ENCODE data around the gene HDAC6.

HDAC6 gene

GRCh38 chrX:48785186-48785539 is 16.7 kb upstream of the HDAC6 start:
- H3K27ac Mint-ChIP-seq: no peak overlapping the region

DNA sequence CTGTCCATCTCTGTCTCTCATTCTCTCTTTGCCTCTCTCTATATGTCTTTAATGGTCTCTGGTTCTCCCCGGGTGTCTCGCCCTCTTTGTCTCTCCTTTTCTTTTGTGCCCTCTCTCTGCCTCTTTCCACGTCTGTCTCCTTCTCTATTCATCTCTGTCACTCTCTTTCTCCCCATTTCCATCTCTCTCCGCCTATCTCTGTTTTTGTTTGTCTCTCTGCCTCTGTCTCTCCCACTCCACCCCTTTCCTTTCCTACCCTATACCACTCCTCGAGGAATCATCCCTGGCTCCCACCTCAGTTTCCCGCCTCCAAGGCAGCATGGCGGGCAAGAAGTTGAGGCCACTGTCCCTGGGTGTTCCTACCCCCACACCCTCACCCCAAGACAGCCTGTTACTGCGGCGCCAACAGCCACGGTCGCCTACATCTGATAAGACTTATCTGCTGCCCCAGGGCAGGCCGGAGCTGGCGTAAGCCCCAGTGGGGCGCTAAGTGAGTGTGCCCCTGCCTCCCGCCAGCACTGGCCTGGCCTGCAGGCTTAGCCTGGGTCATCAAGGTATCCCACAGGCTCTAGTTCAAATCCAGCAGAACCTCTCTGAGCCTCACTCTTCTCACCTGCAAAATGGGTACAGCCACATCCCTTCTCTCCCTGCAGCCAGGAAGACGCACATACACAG is 16.2 kb upstream of the HDAC6 start:
- H3K27ac Mint-ChIP-seq: no peak overlapping the region
- H3K27me3 Mint-ChIP-seq: peaks cover 35 to 41% of the 10 kb centered on the region in 2 donors
- peaks cover 0 to 10% of the 10 kb centered on the region in 2 donors for H3K4me1 Mint-ChIP-seq
- H3K4me3 Mint-ChIP-seq: no peak overlapping the region
- H3K36me3 Mint-ChIP-seq: no peaks in the 10 kb centered on the region
- no peaks in the 10 kb centered on the region for H3K9me3 Mint-ChIP-seq
- ATAC-seq (replicated peaks): no peak
- no peak for DNase-seq

More at GRCh38 chrX:48785186-48785539, 16.7 kb upstream of the HDAC6 start:
- Mint-ChIP-seq H3K4me1 (peaks cover 0 to 10% of the 10 kb centered on the region in 2 donors), H3K27me3 (peaks cover 30 to 41% of the 10 kb centered on the region in 2 donors), H3K36me3 (no peaks in the 10 kb centered on the region), H3K4me3 (no peak overlapping the region), H3K9me3 (no peaks in the 10 kb centered on the region)
- DNase-seq (no peak), ATAC-seq (replicated peaks) (no peak)

- peaks cover 35 to 41% of the 10 kb centered on the region in 2 donors for H3K27me3 Mint-ChIP-seq
- H3K4me1 Mint-ChIP-seq: peaks cover 0 to 10% of the 10 kb centered on the region in 2 donors
- DNase-seq (no peak), ATAC-seq (replicated peaks) (no peak)
- no peak within 1 kb of the TSS for H3K4me3 Mint-ChIP-seq
- no peak within 1 kb of the TSS for H3K27ac Mint-ChIP-seq
- H3K9me3 Mint-ChIP-seq: no peaks in the 10 kb centered on the region
- H3K36me3 Mint-ChIP-seq: no peaks in the 10 kb centered on the region
Observed at GRCh38 chrX:48786341-48786800, 15.5 kb upstream of the HDAC6 start, which contains the start of gene GATA1. GATA1 (plus strand) TSS chrX:48786590; CDS start chrX:48791110, 4,520 bp downstream.

DNA sequence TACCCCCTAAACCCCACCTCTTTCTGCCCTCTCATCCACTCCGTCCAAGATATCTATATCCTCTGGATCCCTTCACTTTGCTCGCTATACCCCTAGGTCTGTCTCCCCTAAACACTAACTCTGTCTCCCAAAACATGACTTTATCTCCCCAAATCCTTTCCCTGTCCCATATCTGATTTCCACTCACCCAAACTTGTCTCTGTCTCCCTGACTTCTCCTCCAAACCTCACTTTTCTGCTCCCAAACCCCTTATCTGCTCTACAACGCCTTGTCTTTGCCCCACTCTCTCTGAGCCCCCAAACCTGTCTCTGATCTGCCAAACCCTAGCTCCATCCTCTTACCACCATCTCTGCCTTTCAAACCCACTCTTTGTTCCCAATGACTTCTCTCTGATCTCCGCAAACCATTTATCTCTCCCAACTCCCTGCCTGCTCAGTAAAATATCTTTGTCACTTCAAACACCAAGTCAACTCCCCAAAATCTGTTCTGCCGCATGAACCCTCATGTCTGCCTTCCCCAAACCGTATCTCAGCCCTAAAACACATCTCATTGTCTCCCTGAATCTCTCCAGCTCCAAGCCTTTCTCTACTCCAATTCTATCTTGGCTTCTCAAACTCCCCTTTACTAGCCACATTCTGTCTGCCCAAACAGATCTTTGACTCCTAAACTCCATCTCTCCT is 14.9 kb upstream of the HDAC6 start:
- H3K4me3 Mint-ChIP-seq: no peak overlapping the region
- no peaks in the 10 kb centered on the region for H3K36me3 Mint-ChIP-seq
- DNase-seq: no peak
- peaks cover 35 to 41% of the 10 kb centered on the region in 2 donors for H3K27me3 Mint-ChIP-seq
- H3K9me3 Mint-ChIP-seq: no peaks in the 10 kb centered on the region
- no peak for ATAC-seq (replicated peaks)
- peaks cover 0 to 10% of the 10 kb centered on the region in 2 donors for H3K4me1 Mint-ChIP-seq
- H3K27ac Mint-ChIP-seq: no peak overlapping the region

DNA sequence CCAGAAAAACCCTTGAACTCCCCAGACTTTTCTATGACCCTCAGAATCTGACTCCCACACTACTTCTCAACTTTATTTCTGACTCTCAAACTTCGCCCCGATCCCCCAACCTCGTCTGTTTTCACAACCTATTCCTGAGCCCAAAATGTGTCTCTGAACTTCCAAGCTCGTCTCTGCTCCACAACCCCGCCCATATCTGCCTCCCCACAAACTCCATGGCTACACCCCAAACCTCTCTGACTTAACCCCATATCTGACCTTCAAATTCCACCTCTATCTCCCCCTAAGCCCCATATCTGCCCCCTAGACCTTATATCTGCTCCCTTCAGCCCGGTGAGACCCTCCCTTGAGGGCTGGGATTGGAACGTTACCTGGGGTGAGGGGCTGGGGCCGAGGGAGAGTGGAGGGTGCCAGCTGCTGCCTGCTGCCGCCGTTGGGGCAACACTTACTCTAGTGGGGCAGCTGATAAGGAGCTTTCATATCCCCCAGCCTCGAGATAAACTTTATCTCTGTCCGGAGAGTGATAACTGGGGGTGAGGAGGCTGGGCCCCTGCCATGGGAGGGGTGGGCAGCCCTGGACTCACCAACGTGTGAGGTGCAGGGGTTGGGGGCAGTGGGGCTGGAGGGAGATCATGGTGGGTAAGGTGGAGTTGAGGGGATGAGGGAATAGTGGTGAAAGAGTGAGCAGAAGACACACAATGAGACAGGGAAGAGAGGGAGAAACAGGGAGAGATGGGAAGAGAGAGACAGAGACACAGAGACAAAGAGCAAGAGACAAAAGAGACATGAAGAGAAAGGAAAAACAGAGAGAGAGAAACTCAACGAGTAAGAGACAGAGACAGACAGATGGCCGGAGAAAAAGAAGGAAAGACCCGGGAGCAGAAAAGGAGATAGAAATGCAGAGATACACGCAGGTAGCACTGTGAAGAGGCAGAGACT is 14.1 kb upstream of the HDAC6 start:
- H3K27me3 Mint-ChIP-seq: peaks cover 35 to 41% of the 10 kb centered on the region in 2 donors
- no peaks in the 10 kb centered on the region for H3K36me3 Mint-ChIP-seq
- no peak for DNase-seq
- peaks cover 0 to 10% of the 10 kb centered on the region in 2 donors for H3K4me1 Mint-ChIP-seq
- no peak overlapping the region for H3K27ac Mint-ChIP-seq
- no peaks in the 10 kb centered on the region for H3K9me3 Mint-ChIP-seq
- ATAC-seq (replicated peaks): no peak
- no peak overlapping the region for H3K4me3 Mint-ChIP-seq

GRCh38 chrX:48789366-48790220 is 12.3 kb upstream of the HDAC6 start:
- no peak for DNase-seq
- no peak for ATAC-seq (replicated peaks)
- Mint-ChIP-seq H3K27me3 (peaks cover 40 to 41% of the 10 kb centered on the region in 2 donors), H3K36me3 (no peaks in the 10 kb centered on the region), H3K4me1 (peaks cover 0 to 10% of the 10 kb centered on the region in 2 donors), H3K4me3 (no peak overlapping the region), H3K9me3 (no peaks in the 10 kb centered on the region), H3K27ac (no peak overlapping the region)

DNA sequence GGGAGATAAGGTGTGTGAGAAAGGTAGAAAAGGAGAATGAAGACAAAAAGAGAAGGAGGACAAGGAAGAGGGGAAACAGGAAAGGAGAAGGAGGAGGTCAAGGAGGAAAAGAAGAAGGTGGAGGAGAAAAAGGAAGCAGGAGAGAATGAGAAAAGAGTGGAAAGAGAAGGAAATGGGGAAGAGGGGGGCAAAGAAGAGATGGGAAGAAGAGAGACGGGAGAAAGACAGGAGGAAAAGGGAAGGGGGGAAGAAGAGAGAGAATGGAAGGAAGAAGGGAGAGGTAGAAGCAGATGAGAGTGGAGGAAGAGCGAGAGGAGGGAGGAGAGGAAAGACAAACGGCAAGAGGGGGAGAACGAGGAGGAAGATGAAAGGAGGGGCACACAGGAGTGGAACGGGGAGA is 11.4 kb upstream of the HDAC6 start:
- DNase-seq: no peak
- Mint-ChIP-seq H3K9me3 (no peaks in the 10 kb centered on the region), H3K4me1 (peaks cover 0 to 10% of the 10 kb centered on the region in 2 donors), H3K27ac (no peak overlapping the region), H3K4me3 (no peak overlapping the region), H3K36me3 (no peaks in the 10 kb centered on the region), H3K27me3 (peaks cover 37 to 38% of the 10 kb centered on the region in 2 donors)
- no peak for ATAC-seq (replicated peaks)

- peaks cover 0 to 10% of the 10 kb centered on the region in 2 donors for H3K4me1 Mint-ChIP-seq
- H3K36me3 Mint-ChIP-seq: no peaks in the 10 kb centered on the region
- no peak overlapping the region for H3K27ac Mint-ChIP-seq
Observed at GRCh38 chrX:48791063-48791820, 10.6 kb upstream of the HDAC6 start.

DNA sequence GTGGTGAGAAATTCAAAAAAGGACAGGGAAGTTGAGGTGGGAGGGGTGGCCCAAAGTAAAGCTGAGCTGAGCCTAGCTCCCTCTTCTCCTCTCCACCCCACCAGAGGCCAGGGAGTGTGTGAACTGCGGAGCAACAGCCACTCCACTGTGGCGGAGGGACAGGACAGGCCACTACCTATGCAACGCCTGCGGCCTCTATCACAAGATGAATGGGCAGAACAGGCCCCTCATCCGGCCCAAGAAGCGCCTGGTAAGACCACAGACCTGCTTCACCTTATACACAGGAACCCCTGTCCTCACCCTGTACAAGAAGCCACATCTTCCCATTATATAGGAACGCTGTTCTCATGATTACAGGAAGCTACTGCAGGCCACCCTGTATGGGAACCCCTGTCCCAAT is 9.6 kb upstream of the HDAC6 start:
- Mint-ChIP-seq H3K4me1 (peaks cover 0 to 10% of the 10 kb centered on the region in 2 donors), H3K9me3 (no peaks in the 10 kb centered on the region), H3K27me3 (peaks cover 25 to 37% of the 10 kb centered on the region in 2 donors), H3K27ac (no peak overlapping the region), H3K4me3 (no peak overlapping the region), H3K36me3 (no peaks in the 10 kb centered on the region)
- DNase-seq (no peak), ATAC-seq (replicated peaks) (no peak)

More at GRCh38 chrX:48791063-48791820, 10.6 kb upstream of the HDAC6 start:
- peaks cover 32 to 42% of the 10 kb centered on the region in 2 donors for H3K27me3 Mint-ChIP-seq
- DNase-seq (no peak), ATAC-seq (replicated peaks) (no peak)
- no peak overlapping the region for H3K4me3 Mint-ChIP-seq
- H3K9me3 Mint-ChIP-seq: no peaks in the 10 kb centered on the region

- Mint-ChIP-seq H3K4me1 (peaks cover 0 to 10% of the 10 kb centered on the region in 2 donors), H3K9me3 (no peaks in the 10 kb centered on the region), H3K27me3 (peaks cover 8 to 23% of the 10 kb centered on the region in 2 donors), H3K4me3 (no peak overlapping the region), H3K36me3 (no peaks in the 10 kb centered on the region), H3K27ac (no peak overlapping the region)
- DNase-seq: no peak
- ATAC-seq (replicated peaks): no peak
Observed at GRCh38 chrX:48793935-48794334, 7.9 kb upstream of the HDAC6 start.

DNA sequence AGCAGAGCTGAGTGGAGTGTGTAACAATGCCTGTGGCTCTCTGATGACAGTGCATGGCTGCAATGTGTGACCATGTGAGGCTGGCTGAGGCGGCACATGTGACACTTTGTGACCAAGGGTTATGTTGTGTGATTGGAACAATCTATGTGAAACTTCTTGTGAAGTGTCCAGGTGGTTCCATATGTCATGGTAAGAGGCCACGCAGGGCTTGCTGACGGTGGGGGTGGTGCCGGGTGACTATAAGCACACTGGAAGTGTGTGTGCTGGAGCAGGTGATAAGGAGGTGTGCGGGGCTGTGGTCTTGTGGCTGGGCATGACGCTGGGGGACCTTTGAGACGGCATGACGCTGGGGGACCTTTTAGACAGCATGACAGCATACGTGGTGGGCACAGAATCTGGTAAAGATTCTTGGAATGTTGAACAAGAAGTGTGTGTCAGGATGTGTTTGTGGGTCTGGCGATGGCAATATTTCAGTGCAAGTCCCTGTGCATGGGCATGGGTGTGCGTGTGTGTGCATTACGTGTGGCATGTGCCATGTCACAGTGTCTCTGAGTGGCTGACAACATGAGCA is 7.4 kb upstream of the HDAC6 start:
- DNase-seq: no peak
- no peak overlapping the region for H3K27ac Mint-ChIP-seq
- H3K4me1 Mint-ChIP-seq: peaks cover 0 to 5% of the 10 kb centered on the region in 2 donors
- no peaks in the 10 kb centered on the region for H3K36me3 Mint-ChIP-seq
- H3K9me3 Mint-ChIP-seq: no peaks in the 10 kb centered on the region
- no peak for ATAC-seq (replicated peaks)
- H3K27me3 Mint-ChIP-seq: peaks cover 4 to 23% of the 10 kb centered on the region in 2 donors
- no peak overlapping the region for H3K4me3 Mint-ChIP-seq

GRCh38 chrX:48794911-48795515 is 6.9 kb upstream of the HDAC6 start:
- no peak for DNase-seq
- ATAC-seq (replicated peaks): no peak
- H3K9me3 Mint-ChIP-seq: no peaks in the 10 kb centered on the region
- no peak overlapping the region for H3K27ac Mint-ChIP-seq
- H3K4me1 Mint-ChIP-seq: peaks cover 0 to under 1% of the 10 kb centered on the region in 2 donors
- no peak overlapping the region for H3K4me3 Mint-ChIP-seq
- no peaks in the 10 kb centered on the region for H3K36me3 Mint-ChIP-seq
- H3K27me3 Mint-ChIP-seq: peaks cover 0 to 19% of the 10 kb centered on the region in 2 donors
